Medulla oblongata (tissue), 1 donor: ENCODE data around the gene NFIA.
A peak's percentile ranks its signal among the peaks of the same experiment; 100 is the strongest.

Experiments used
- DNase-seq: peaks from one replicate; pipeline ENCODE4 v3.0.0-alpha.2; 2015; ENCODE audit errors: extremely low spot score

The NFIA gene

DNA sequence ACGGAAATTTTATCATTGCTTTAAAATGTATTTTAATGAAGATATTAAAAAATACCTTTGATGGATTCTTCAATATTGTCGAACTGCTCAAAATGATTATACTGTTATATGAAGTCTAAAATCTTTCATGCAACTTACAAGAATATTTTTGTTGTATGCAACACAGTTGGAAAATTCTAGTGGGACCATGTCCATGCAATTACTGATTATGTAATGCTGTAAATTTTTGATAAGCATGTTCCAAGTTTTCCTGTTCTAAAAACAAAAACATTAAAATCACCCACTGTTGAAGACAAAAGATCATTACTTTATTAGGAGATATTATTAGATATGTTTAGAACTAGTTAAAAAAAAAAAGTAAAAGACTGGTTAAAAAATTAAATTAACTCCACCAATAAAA is 132.8 kb downstream of the NFIA start:
- no peak for DNase-seq

DNA sequence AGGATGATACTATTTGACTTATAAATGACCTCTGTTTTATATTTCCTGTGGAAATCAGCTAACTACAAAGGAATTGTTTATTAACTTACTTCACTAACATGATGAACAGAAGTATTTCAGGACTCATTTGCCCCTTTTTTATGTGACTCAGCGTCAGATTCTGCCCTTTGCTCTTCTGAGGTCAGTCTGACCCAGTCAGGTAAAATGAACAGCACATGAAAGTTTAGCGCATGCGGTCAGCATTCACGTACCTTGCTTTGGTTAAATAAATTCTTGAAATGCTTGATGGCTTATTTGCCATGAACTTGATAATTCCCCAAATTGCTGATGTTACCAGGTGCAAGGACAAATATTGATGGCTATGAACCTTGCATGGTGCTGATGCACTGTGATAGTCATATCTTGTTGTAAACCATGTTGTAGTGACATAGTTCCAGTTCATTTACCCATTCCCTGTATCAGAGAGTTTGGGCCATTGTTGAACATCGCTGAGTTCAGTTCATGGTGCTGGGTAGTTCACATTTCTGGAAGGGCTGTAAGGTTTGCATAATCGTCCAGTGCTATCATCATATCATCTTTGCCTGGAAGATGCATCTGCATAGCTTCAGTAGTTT is 133.4 kb downstream of the NFIA start:
- no peak for DNase-seq

GRCh38 chr1:61220536-61220935 is 138.2 kb downstream of the NFIA start:
- DNase-seq: no peak

DNA sequence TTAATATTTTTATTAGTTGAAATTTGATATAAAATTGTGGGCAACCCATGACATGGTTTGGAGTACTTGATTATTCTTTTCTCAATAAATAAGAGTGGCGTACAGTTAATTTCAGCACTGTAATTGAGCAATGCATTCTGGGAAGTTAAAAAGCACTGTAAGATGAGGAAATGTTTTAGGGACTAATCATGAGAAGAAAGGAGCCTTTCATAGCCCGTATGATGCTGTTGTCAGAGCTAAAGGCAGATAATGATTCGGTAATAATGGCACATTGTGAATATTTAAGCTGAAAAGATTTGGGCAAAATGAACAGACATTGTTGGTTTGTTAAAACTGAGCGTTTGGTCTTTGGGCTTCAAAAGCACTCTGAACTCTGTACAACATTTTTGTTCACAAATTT is 139.3 kb downstream of the NFIA start:
- DNase-seq: peak; percentile 71

DNA sequence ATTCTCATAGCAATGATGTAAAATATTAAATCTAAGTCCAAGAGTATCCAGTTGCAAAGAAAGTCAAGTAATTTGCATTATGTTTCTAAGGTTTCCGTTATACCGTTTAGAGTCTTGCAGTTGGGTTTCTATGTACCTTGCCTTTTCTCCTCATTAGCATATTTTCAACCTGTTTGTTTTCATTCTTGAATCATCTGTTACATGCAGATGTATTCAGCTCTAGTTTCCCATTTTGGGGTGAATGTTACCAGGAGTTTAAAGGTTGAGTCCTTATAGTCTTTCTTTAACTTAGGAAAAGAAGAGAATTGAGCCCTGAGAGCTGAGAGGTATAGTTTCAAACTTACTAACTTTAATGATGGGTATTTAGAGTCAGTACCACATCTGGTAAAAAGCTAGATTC is 139.9 kb downstream of the NFIA start:
- DNase-seq: peak; percentile 36

DNA sequence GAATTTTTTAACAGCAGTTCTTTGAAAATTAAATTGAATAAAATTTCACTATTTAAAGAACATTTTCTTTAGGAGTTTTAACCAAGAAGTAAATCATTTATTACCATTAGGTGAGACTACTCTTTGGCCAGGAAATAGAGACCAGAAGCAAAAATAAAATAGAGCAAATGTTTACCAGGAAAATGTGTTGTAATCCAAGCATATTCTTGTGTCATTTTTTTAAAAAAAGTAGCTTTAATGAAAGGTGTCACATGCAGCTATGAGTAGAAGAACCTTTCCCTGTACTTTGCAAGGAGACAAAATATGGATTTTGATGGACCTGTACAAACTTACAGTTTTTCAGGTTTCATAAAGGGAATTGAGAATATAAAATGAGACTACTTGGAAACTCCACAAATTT is 140.8 kb downstream of the NFIA start:
- DNase-seq: no peak

- peak; percentile 57 for DNase-seq
Measured at GRCh38 chr1:61224609-61225008, 142.2 kb downstream of the NFIA start.

DNA sequence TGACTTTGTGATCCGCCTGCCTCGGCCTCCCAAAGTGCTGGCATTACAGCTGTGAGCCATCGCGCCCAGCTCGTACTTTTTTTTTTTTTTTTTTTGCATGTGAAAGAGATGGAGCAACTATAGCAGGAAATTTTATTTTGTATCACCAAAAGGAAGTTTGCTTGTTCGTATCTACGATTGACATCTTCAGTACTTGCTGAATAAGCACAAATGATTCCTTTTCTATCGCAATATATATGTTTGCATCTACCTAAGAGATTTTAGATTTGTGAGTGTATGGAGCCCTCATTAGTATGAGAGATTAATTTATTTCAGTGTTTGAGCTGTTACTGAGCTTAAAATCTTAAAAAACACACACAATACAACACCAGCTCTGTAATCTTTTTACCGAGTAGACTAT is 143.1 kb downstream of the NFIA start:
- no peak for DNase-seq

GRCh38 chr1:61226791-61227567 is 144.6 kb downstream of the NFIA start:
- DNase-seq: no peak

DNA sequence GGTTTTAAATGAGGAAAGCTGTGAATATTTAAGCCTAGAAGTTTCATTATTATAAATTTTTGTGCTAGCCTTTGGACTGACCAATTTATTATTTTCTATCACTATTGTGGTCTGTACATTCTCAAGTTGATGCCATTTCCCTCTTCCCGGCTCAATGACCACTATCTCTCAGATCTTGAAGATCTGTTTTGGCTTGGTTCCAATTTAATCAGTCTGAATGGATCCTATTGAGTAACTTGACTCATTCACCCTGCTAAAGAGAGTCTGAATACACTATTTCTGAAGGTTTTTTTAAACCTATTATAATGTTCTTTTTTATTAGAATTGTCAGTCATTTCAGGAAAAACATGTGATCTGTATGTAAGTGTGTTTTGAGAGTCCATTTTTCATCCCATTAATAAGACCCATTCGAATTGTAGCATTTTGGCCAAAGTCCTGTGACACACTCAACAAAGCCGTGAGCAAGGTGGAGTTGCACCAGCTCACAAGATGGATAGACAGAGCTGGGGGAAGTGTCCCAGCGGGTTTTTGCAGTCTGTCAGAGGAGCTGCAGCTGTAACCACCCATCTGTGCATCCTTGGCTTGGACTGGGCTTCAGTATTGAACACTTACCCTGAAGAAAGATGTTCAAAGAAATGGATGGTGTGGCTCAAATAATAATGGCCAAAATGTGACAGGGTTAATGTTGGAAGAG is 145.6 kb downstream of the NFIA start:
- DNase-seq: no peak

GRCh38 chr1:61230523-61230922 is 148.2 kb downstream of the NFIA start:
- no peak for DNase-seq

- no peak for DNase-seq
Measured at GRCh38 chr1:61231795-61232194, 149.4 kb downstream of the NFIA start.

DNA sequence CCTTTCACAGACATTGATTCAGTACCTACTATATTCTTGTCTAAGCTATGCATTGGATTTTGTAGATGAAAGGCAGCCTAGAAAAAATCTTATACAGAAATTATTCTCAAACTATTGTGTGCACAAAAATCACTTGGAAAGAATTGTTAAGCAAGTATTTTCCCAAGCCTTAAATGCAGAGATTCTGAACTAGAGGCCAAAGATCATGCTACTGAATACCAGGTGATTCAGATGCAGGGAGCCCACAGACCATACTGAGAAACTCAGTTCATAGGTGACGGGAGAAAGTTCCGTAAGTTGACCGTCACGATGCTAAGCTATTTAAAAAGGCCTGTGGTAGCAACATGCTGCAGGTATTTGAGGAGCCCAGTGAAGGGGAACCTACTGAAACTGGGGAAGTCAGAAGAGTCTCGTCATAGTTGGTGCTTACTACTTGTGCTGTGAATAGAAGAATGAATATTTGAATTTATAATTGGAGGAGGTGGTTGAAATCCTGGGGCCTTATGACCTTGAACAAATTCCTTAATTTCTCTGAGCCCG is 150.8 kb downstream of the NFIA start:
- no peak for DNase-seq

- DNase-seq: no peak
Measured at GRCh38 chr1:61234587-61234919, 152.2 kb downstream of the NFIA start.

GRCh38 chr1:61237147-61237546 is 154.8 kb downstream of the NFIA start:
- no peak for DNase-seq

GRCh38 chr1:61237659-61238358 is 155.4 kb downstream of the NFIA start:
- no peak for DNase-seq

DNA sequence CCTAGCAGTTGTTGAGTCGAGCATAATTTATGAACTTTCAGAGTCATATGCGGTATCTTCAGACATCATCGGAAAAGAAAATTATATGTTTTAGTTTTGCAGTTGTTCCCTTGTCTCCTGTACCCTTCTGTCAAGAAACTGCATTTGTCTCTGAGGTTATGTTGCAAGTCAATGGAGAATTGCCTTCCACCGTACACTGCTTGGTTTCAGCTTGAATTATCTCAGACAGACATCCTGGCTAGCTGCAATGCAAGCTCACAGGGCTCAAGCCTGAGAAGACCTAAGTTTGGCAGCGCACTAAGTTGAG is 156.0 kb downstream of the NFIA start:
- DNase-seq: peak; percentile 45

DNA sequence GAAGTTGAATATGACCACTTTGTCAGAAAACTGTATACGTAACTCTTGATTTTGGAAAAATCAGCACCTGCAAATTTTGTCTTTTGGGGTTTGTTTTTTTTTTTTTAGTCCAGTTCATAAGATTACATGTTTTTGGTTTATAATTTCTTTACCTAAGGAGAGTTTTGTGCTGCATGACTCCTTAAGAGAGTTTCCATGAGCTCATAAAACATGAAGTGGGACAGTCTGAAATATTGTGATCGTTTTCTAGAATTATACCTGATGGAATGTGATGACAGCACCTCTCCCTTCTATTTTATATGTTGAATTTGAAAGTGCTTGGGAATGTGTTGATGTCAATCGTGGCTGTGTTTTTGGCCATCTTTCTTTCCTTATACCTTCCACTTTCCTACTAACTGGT is 158.5 kb downstream of the NFIA start:
- no peak for DNase-seq

- peak; percentile 41 for DNase-seq
Measured at GRCh38 chr1:61241411-61241838, 159.1 kb downstream of the NFIA start.

DNA sequence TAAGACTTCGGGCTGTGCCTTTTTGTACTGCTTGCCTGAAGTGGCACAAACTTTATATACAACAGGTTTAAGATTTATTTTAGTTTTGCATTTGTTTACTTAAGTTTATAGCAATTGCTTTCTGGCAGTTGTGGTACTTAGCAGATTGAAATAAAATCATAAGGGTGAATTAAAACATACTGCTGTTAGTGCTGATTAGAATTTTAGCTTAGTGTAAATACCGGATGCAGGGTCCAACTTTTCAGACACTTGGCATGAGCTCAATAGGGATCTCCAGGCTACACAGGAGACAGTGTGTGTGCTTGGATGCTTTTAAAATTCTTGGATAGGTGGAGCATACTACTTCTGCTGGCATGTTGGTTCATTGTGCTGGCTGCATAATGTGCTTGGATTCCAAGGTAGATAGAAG is 159.6 kb downstream of the NFIA start:
- no peak for DNase-seq

GRCh38 chr1:61244114-61244513 is 161.8 kb downstream of the NFIA start:
- DNase-seq: peak; percentile 74

GRCh38 chr1:61245696-61246400 is 163.5 kb downstream of the NFIA start:
- no peak for DNase-seq
